ENCODE results near the gene NIM1K.
"Not testable (repeated sequence)": the region's sequence is repeated elsewhere in the genome, so short reads cannot be mapped to it uniquely, and the experiment has no call there.

Gene NIM1K

GRCh38 chr5:43313854-43314457, 121.9 kb downstream of the NIM1K start:
- no peak for DNase-seq (ENCODE audit: low read depth, low spot score)

DNA sequence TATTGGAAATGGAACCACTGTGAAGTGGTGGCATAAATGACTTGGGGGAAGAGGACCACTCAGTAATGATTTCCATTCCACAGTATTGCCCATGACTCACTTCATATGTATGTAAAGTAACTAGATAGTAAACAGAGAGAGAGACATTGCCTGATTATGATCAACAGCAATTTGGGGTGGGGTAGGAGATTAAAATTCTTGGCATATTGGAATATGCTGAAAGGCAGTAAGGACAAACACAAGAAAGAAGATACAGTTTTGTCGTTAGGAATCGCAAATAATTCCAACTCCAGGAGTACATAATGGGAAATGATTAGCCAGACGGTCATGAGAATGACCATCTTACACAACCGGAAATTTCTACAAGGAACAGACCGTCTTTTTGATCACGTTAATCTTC, 122.7 kb downstream of the NIM1K start:
- no peak for DNase-seq (ENCODE audit: low read depth, low spot score)

DNA sequence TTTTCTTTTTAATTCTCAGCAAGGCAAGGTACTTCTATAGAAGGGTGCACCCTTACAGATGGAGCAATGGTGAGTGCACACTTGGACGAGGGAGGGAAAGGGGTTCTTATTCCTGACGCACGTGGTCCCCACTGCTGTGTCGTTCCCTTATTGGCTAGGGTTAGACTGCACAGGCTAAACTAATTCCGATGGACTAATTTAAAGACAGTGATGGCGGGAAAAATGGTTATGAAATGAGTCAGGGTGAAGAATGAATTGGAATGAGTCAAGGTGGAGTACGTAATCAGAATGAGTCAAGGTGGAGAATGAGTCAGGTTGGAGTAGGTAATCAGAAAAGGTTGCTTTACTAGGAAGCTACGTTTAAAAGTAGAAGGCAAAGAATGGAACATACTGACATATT, 123.2 kb downstream of the NIM1K start:
- no peak for DNase-seq (ENCODE audit: low read depth, low spot score)

- DNase-seq (ENCODE audit: low read depth, low spot score), result no peak
These were observed 123.7 kb downstream of the NIM1K start for GRCh38 chr5:43315682-43316081.

DNA sequence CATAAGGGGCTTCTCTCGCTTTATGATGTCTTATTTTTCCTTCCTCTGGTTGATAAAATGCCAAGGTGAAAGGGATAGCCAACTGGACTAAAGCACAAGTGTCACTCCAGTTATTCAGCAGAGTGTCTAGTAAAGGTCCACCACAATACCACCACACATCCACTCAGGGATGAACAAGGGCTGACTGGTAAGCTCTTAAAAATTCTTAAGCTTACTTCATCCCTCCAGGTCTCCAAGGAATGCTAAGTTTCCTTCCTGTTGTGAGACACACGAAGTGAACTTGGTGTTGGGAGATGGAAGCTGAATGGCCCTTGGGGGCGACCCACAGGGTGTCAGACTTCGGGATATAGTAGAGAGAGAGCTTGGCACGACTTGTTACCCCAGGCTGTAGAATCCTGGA, 124.4 kb downstream of the NIM1K start:
- no peak for DNase-seq (ENCODE audit: low read depth, low spot score)

DNA sequence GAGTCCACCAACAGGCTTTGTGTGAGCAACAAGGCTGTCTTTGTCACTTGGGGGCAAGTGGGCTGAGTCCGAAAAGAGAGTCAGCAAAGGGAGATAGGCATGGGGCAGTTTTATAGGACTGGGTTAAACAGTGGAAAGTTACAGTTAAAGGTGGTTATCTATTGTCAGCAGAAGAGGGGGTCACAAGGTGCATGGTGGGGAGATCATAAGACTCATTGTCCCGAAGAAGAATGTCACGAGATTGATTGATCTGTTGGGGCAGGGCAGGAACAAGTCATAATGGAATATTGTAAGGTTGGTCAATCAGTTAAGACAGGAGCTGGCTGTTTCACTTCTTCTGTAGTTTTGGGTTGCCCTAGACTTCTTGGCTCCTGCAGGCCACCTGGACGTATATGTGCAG, 128.8 kb downstream of the NIM1K start:
- DNase-seq (ENCODE audit: low read depth, low spot score), result no peak

- not testable (repeated sequence) for DNase-seq (ENCODE audit: low read depth, low spot score)
These were observed 131.5 kb downstream of the NIM1K start for GRCh38 chr5:43323488-43323887.

DNA sequence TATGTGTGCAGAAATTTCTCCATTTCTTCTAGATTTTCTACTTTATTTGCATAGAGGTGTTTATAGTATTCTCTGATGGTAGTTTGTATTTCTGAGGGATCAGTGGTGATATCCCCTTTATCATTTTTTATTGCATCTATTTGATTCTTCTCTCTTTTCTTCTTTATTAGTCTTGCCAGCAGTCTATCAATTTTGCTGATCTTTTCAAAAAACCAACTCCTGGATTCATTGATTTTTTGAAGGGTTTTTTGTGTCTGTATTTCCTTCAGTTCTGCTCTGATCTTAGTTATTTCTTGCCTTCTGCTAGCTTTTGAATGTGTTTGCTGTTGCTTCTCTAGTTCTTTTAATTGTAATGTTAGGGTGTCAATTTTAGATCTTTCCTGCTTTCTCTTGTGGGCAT, 133.6 kb downstream of the NIM1K start:
- not testable (repeated sequence) for DNase-seq (ENCODE audit: low read depth, low spot score)

Data from ELF-1 (cell line).